Coronary artery (tissue), 2 donors: ENCODE results near the gene MFSD8.
"Not testable (repeated sequence)": the region's sequence is repeated elsewhere in the genome, so short reads cannot be mapped to it uniquely, and the experiment has no call there.

Experiments used
- DNase-seq: peaks from one replicate; pipeline ENCODE4 v3.0.0-alpha.2; 2017; ENCODE audit warnings: low spot score
- H3K27ac ChIP-seq, 2 donors: fragments of 200-600 bp; sonication (generic); one replicate each; pipeline ENCODE4 v1.5.1; 2016 to 2019
- H3K4me3 ChIP-seq: fragments of 200-600 bp; sonication (generic); 2 replicates; pipeline ENCODE4 v1.5.1; 2016; ENCODE audit warnings: mild to moderate bottlenecking, moderate library complexity
- CTCF ChIP-seq: fragments of 200-600 bp; sonication (generic); IDR thresholded peaks from one replicate; pipeline ENCODE4 v1.5.1; 2019; ENCODE audit warnings: antibody characterized with exemption

Gene MFSD8

GRCh38 chr4:127967141-127967775 is 2.3 kb upstream of the MFSD8 start:
- DNase-seq: no peak
- H3K27ac ChIP-seq: no peak overlapping the region
- H3K4me3 ChIP-seq: no peak overlapping the region
- no peak for TF ChIP-seq CTCF

- TF ChIP-seq CTCF: no peak
- H3K27ac ChIP-seq: peak overlapping the region; percentile 97 to 98
- peak overlapping the region; percentile 96 for H3K4me3 ChIP-seq
- DNase-seq: peak; percentile 75
Measured at GRCh38 chr4:127965803-127966175, 816 bp upstream of the MFSD8 start.

- DNase-seq: not testable (repeated sequence)
- Histone ChIP-seq H3K27ac (peak overlapping the region; percentile 97 to 98), H3K4me3 (peak overlapping the region; percentile 96)
Measured at GRCh38 chr4:127964426-127965061, 429 bp downstream of the MFSD8 start.

GRCh38 chr4:127963633-127964398 is 1.2 kb downstream of the MFSD8 start:
- H3K27ac ChIP-seq: peak overlapping the region; percentile 97 to 98

GRCh38 chr4:127959794-127960193 is 5.2 kb downstream of the MFSD8 start:
- DNase-seq: no peak
- H3K27ac ChIP-seq: no peak overlapping the region
- no peak overlapping the region for H3K4me3 ChIP-seq
- no peak for TF ChIP-seq CTCF

More at GRCh38 chr4:127963633-127964398, 1.2 kb downstream of the MFSD8 start:
- DNase-seq: not testable (repeated sequence)
- peak overlapping the region; percentile 96 for H3K4me3 ChIP-seq

- DNase-seq: no peak
- H3K27ac ChIP-seq: no peak overlapping the region
- no peak for TF ChIP-seq CTCF
- no peak overlapping the region for H3K4me3 ChIP-seq
Measured at GRCh38 chr4:127957105-127957504, 7.9 kb downstream of the MFSD8 start.

GRCh38 chr4:127936974-127937373 is 28.0 kb downstream of the MFSD8 start:
- no peak overlapping the region for H3K4me3 ChIP-seq
- no peak overlapping the region for H3K27ac ChIP-seq
- TF ChIP-seq CTCF: no peak
- no peak for DNase-seq

- H3K27ac ChIP-seq, H3K4me3 ChIP-seq, DNase-seq: not testable (repeated sequence)
Measured at GRCh38 chr4:127931836-127932235, 33.1 kb downstream of the MFSD8 start.
